NCI-H524 (cell line): ENCODE results near the gene MRM2.

ENCODE experiments used
- DNase-seq, 2 experiments: peaks; one replicate each; lab custom pipeline; 2025; lab: John Stamatoyannopoulos, UW

The MRM2 gene

GRCh38 chr7:2241580-2242540, at the start of gene MRM2, which contains the start of gene NUDT1:
Gene MRM2, minus strand, starts transcription at chr7:2242205. Its CDS starts 36 bp downstream, at chr7:2242169.
Gene NUDT1, plus strand, starts transcription at chr7:2242226. Its CDS starts 2,349 bp downstream, at chr7:2244575.
- peak; percentile 34 to 68 for DNase-seq

- DNase-seq: no peak
These were observed 48.9 kb upstream of the MRM2 start for GRCh38 chr7:2290877-2291276.

- DNase-seq: no peak
These were observed 47.6 kb upstream of the MRM2 start for GRCh38 chr7:2289621-2290020.

GRCh38 chr7:2289111-2289586, 47.1 kb upstream of the MRM2 start:
- DNase-seq: no peak

- no peak for DNase-seq
These were observed 46.5 kb upstream of the MRM2 start for GRCh38 chr7:2288503-2288902.

GRCh38 chr7:2287745-2288144, 45.7 kb upstream of the MRM2 start:
- DNase-seq: no peak

GRCh38 chr7:2283074-2283473, 41.1 kb upstream of the MRM2 start:
- DNase-seq: no peak

GRCh38 chr7:2282185-2282751, 40.3 kb upstream of the MRM2 start:
- no peak for DNase-seq

GRCh38 chr7:2281541-2281940, 39.5 kb upstream of the MRM2 start:
- no peak for DNase-seq

- DNase-seq: no peak
These were observed 38.4 kb upstream of the MRM2 start for GRCh38 chr7:2280424-2280823.

- no peak for DNase-seq
These were observed 37.9 kb upstream of the MRM2 start for GRCh38 chr7:2279896-2280295.

- no peak for DNase-seq
These were observed 36.0 kb upstream of the MRM2 start for GRCh38 chr7:2278026-2278425.

- DNase-seq: no peak
These were observed 34.1 kb upstream of the MRM2 start for GRCh38 chr7:2276107-2276506.

- no peak for DNase-seq
These were observed 33.1 kb upstream of the MRM2 start for GRCh38 chr7:2275101-2275500.

GRCh38 chr7:2274666-2275065, 32.7 kb upstream of the MRM2 start:
- DNase-seq: no peak

GRCh38 chr7:2273866-2274265, 31.9 kb upstream of the MRM2 start:
- DNase-seq: no peak

GRCh38 chr7:2272031-2272430, 30.0 kb upstream of the MRM2 start:
- DNase-seq: no peak

GRCh38 chr7:2271273-2272026, 29.4 kb upstream of the MRM2 start:
- DNase-seq: no peak

GRCh38 chr7:2270495-2270894, 28.5 kb upstream of the MRM2 start:
- no peak for DNase-seq

- no peak for DNase-seq
These were observed 28.0 kb upstream of the MRM2 start for GRCh38 chr7:2269991-2270460.

- DNase-seq: peak in 1 of 2 experiments; percentile 23
These were observed 27.3 kb upstream of the MRM2 start for GRCh38 chr7:2269089-2269990.
